HAP-1 (cell line): ENCODE results near the gene CTAG1B.
"Not testable (repeated sequence)": the region's sequence is repeated elsewhere in the genome, so short reads cannot be mapped to it uniquely, and the experiment has no call there.

ENCODE experiments used
- DNase-seq, 2 experiments: peaks; one replicate each; pipeline ENCODE4 v3.0.0-alpha.2; 2016 to 2020; ENCODE audit warnings: low spot score in 2 of 2
- H3K27me3 ChIP-seq: fragments of 250-450 bp; sonication (Bioruptor Pico); 2 replicates; pipeline ENCODE4 v1.5.1; 2020; ENCODE audit warnings: low read depth, mild to moderate bottlenecking, moderate library complexity
- H3K36me3 ChIP-seq: fragments of 250-450 bp; sonication (Bioruptor Pico); replicated peaks from 2 replicates; pipeline ENCODE4 v1.5.1; 2020; ENCODE audit warnings: mild to moderate bottlenecking
- H3K4me1 ChIP-seq: fragments of 250-450 bp; sonication (Bioruptor Pico); 2 replicates; pipeline ENCODE4 v1.5.1; 2020; ENCODE audit warnings: mild to moderate bottlenecking
- H3K4me3 ChIP-seq: fragments of 250-450 bp; sonication (Bioruptor Pico); 2 replicates; pipeline ENCODE4 v1.5.1; 2020; ENCODE audit warnings: mild to moderate bottlenecking, moderate library complexity
- H3K9me3 ChIP-seq: fragments of 250-450 bp; sonication (Bioruptor Pico); 2 replicates; pipeline ENCODE4 v1.5.1; 2020; ENCODE audit warnings: mild to moderate bottlenecking, moderate library complexity
- in situ Hi-C: fragments of 300-500 bp; cut with MboI; formaldehyde crosslinking; loops from 3 replicates; pipeline ENCODE4 v1.14.3; 2020; ENCODE audit warnings: low sequenced_read_pairs, inconsistent platforms, mixed read lengths

The CTAG1B gene

DNA sequence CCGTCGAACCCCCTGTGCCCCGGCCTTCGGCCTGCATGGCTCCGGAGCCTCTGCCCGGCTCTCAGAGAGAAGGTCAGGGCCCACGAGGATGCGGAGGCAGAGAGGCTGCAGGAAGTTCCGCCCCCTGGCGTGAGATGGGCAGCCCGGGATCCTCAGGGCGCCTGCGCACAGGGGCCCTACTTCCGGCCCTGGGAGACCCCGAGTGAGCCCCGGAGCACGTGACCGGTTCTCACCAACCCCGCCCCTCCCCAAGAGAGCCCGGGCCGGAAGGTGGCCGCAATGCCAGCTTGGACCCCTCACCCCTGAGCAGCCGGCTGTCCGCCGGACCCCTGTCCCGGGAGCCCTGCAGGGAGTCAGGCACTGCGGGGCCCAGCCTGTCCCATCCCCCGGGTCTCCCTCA, at the start of gene CTAG1B:
CTAG1B (minus strand) TSS at position 101 of the 400 bp plus-strand sequence; CDS start at position 37, 64 bp downstream.
- DNase-seq, H3K27me3 ChIP-seq, H3K9me3 ChIP-seq, H3K36me3 ChIP-seq, in situ Hi-C loops, H3K4me3 ChIP-seq, H3K4me1 ChIP-seq: not testable (repeated sequence)

DNA sequence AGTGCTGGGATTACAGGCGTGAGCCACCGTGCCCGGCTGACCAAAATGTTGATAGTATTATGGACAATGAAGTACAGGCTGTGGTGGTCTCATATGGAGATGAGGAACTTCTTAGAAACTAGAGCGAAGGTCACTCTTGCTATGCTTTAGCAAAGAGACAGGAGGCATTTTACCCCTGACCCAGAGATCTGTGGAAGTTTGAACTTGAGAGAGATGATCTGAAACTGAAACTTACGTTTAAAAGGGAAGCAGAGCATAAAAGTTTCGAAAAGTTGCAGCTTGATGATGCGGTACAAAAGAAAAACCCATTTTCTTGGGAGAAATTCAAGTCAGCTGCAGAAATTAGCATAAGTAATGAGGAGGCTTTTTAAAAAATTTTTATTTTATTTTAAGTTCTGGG, 42.8 kb upstream of the CTAG1B start:
- in situ Hi-C loops = no loop called here
- Histone ChIP-seq H3K36me3 (no peaks in the 10 kb centered on the region), H3K4me3 (no peak overlapping the region), H3K27me3 (peaks cover 5% of the 10 kb centered on the region; the same call in 1 of the 2 replicates), H3K4me1 (no peaks in the 10 kb centered on the region), H3K9me3 (no peaks in the 10 kb centered on the region)
- DNase-seq = no peak

DNA sequence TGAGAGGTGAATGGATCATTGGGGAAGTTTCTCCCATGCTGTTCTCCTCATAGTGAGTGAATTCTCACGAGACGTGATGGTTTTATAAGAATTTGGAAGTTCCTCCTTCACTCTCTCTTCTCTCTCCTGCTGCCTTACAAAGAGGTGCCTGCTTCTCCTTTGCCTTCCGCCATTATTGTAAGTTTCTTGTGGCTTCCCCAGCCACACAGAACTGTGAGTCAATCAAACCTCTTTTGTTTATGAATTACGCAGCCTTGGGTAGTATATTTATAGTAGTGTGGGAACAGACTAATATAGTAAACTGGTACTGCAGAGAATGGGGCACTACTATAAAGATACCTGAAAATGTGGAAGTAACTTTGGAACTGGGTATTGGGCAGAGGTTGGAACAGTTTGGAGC, 42.1 kb upstream of the CTAG1B start:
- no peak for DNase-seq
- Histone ChIP-seq H3K9me3 (no peaks in the 10 kb centered on the region), H3K27me3 (peaks cover 5% of the 10 kb centered on the region; the same call in 1 of the 2 replicates), H3K4me1 (no peaks in the 10 kb centered on the region), H3K36me3 (no peaks in the 10 kb centered on the region), H3K4me3 (no peak overlapping the region)
- in situ Hi-C loops = no loop called here

DNA sequence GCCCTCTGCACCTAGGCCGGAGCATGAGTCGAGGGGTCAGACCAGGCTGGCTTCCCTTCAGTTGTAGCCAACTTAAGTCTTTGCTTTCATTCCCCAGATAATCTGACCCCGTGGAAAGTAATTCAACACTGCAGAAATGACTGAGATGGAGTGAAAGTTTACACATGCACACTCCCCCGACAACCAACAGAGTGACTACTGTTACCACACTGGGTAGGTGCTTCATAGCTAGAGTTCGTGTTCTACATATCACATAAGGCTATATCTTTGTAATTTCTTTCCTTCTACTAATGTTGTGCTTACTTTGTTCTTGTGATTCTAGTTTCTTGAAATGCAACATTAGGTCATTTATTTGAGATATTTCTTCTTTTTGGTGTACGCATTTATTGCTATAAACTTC, 41.5 kb upstream of the CTAG1B start:
- in situ Hi-C loops = no loop called here
- DNase-seq = no peak

DNA sequence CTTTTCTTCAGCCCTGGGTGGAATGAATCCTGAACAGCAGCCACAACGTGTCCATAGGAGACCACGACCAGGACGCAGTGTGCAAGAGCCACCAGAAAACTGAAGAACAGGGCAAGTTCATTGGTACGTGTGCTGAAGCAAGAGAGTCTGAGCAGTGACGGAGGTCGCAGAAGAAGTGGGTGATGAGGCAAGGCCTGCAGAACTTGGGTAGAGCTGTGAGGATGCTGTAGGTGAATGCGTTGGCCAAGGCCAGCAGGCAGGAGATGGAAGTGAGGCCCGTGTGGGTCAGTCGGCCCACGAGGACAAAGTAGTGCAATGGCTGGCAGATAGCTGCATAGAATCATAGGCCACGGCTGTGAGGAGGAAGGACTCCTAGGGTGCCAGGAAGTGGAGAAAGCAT, 39.9 kb upstream of the CTAG1B start:
- H3K9me3 ChIP-seq = no peaks in the 10 kb centered on the region
- DNase-seq = no peak
- no peak overlapping the region for H3K4me3 ChIP-seq
- H3K4me1 ChIP-seq = no peaks in the 10 kb centered on the region
- H3K27me3 ChIP-seq = peaks cover 5% of the 10 kb centered on the region; the same call in 1 of the 2 replicates
- no peaks in the 10 kb centered on the region for H3K36me3 ChIP-seq
- in situ Hi-C loops = no loop called here

More for the DNA sequence above, 41.5 kb upstream of the CTAG1B start:
- no peaks in the 10 kb centered on the region for H3K9me3 ChIP-seq
- no peaks in the 10 kb centered on the region for H3K4me1 ChIP-seq
- H3K27me3 ChIP-seq = peaks cover 5% of the 10 kb centered on the region; the same call in 1 of the 2 replicates
- H3K4me3 ChIP-seq = no peak overlapping the region
- H3K36me3 ChIP-seq = no peaks in the 10 kb centered on the region

DNA sequence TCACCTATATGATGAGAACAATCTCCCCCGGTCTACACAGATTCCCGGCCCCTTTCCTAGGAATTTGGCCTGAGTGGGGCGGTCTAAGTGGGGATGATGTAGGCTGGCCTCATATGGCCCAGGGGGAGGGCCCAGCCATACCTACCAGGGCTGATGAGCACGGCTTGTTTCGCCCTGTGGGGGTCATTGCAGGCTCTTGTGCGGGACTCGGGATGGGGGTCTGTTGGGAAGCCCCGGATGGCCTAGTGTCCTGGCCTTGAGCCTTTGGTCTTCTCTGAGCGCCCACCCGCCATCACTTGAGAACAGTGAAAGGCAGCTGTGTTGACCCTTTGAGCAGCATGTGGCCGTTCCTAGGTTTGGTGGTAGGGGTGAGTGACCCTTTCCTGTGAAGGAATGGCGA, 39.1 kb upstream of the CTAG1B start:
- Histone ChIP-seq H3K4me1 (no peaks in the 10 kb centered on the region), H3K4me3 (no peak overlapping the region), H3K9me3 (no peaks in the 10 kb centered on the region), H3K27me3 (no peaks in the 10 kb centered on the region), H3K36me3 (no peaks in the 10 kb centered on the region)
- DNase-seq = no peak
- in situ Hi-C loops = no loop called here

DNA sequence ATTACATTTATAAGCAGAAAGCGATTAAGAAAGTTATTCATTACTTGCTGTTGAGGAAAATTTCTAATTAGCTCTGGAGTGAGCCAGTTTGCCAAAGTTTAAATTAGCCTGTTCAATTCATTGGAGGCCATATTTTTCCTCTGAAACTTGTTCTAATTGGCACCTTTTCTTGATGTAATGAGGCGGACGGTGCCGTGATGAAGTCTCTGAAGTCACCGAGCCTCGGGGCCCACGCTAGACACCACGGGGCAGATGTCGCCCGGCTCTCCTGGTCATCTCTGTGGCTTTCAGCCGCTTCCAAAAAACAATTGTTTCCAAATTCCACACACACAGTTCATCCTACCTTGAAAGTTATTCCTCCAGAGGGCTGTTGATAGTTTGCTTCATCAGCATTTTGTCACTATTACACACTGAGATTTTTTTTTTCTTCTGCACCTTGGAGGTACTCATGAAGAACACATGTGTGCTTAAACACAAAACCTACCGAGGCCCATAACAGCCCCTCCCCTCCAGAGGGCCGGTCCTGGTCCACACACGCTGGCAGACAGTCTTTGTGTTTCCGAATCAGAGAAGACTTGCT, 38.2 kb upstream of the CTAG1B start:
- Histone ChIP-seq H3K4me3 (no peak overlapping the region), H3K4me1 (no peaks in the 10 kb centered on the region), H3K36me3 (no peaks in the 10 kb centered on the region), H3K27me3 (no peaks in the 10 kb centered on the region), H3K9me3 (no peaks in the 10 kb centered on the region)
- no peak for DNase-seq
- in situ Hi-C loops = no loop called here

DNA sequence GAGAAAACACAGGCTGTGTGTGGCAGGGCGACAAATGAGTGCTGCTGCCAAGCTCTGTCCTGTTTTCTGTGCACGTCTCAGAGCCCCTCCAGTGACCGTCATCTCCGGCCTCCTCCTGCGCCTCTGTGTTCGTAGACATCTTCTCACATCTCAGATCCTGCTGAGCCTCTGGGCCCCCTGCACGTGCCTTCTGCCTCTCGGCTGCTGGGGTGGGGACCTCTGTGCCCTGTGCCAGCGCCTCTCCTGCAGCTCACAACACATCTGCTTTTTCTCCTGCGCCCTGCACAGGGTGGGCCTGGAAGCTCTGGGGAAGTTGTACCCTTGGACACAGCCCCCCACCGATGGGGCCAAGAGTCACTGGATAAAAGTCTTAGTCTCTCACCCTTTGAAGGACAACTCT, 36.7 kb upstream of the CTAG1B start:
- DNase-seq = no peak
- no peaks in the 10 kb centered on the region for H3K9me3 ChIP-seq
- in situ Hi-C loops = no loop called here
- H3K4me3 ChIP-seq = no peak overlapping the region
- H3K4me1 ChIP-seq = no peaks in the 10 kb centered on the region
- H3K27me3 ChIP-seq = no peaks in the 10 kb centered on the region
- H3K36me3 ChIP-seq = no peaks in the 10 kb centered on the region

DNA sequence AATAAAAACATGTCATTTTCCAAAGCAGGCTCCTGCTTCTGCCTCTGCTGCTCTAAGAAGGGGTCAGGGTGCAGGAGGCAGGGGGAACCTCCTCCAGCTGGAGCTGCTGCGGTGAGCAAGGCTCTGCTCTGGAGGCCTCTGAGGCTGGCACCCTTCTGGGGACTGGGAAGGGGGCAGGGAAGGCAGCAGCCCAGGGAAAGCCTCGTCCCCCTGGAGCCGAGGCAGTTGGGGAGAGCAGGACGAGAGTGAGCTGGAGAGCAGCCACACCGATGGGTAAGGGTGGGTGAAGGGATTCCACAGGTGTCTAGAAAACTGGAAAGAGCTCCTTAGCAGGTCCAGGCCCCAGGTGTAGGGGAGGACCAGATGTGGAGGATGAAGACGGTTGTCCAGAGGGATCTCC, 36.3 kb upstream of the CTAG1B start:
- in situ Hi-C loops = no loop called here
- no peak for DNase-seq
- Histone ChIP-seq H3K4me1 (no peaks in the 10 kb centered on the region), H3K9me3 (no peaks in the 10 kb centered on the region), H3K36me3 (no peaks in the 10 kb centered on the region), H3K27me3 (no peaks in the 10 kb centered on the region), H3K4me3 (no peak overlapping the region)

DNA sequence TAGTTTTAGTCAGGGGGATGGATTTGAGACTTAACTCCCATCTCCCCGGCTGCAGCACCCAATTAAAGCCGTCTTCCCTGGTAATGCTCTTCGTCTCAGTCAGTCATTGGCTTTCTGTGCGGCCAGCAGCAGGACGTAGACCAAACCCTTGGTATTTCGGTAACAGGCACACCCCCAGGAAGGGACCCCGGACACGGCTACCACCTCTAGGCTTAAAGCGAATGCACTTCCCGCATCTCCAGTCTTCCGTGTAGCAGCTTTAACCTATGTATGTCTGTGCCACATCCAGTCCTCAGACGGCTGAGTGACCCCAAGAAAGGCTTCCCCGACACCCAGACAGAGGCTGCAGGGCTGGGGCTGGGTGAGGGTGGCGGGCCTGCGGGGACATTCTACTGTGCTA, 35.8 kb upstream of the CTAG1B start:
- in situ Hi-C loops = no loop called here
- H3K4me3 ChIP-seq = no peak overlapping the region
- no peaks in the 10 kb centered on the region for H3K9me3 ChIP-seq
- no peak for DNase-seq
- no peaks in the 10 kb centered on the region for H3K27me3 ChIP-seq
- H3K36me3 ChIP-seq = no peaks in the 10 kb centered on the region
- H3K4me1 ChIP-seq = no peaks in the 10 kb centered on the region

DNA sequence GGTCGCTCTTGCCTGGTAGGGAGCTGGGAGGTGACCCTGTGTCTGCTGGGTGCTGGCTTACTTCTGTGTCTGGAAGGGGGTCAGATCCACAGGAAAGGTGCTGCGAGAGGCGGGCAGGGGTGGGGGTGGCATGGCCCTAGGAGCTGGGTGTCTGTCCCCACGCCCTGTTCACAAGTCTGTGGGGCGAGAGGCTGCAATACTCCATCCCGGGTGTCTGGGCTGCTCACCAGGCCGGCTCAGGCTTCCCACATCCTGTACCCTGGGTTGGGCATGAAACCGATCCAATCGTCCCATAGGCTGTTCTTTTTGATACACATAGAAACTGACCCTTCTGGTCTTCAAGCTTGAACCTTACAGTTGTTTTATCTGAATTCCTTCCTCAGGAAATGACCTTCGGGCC, 35.3 kb upstream of the CTAG1B start:
- no peaks in the 10 kb centered on the region for H3K9me3 ChIP-seq
- in situ Hi-C loops = no loop called here
- H3K36me3 ChIP-seq = no peaks in the 10 kb centered on the region
- H3K4me3 ChIP-seq = no peak overlapping the region
- no peaks in the 10 kb centered on the region for H3K27me3 ChIP-seq
- no peak for DNase-seq
- H3K4me1 ChIP-seq = no peaks in the 10 kb centered on the region

DNA sequence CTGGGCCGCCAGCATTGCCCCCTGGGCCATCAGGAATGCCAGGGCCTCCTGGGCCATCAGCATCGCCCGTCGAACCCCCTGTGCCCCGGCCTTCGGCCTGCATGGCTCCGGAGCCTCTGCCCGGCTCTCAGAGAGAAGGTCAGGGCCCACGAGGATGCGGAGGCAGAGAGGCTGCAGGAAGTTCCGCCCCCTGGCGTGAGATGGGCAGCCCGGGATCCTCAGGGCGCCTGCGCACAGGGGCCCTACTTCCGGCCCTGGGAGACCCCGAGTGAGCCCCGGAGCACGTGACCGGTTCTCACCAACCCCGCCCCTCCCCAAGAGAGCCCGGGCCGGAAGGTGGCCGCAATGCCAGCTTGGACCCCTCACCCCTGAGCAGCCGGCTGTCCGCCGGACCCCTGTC, 34.3 kb upstream of the CTAG1B start, which contains the start of gene CTAG2:
CTAG2 (minus strand) TSS at position 167 of the 400 bp plus-strand sequence; CDS start at position 103, 64 bp downstream.
- in situ Hi-C loops, H3K36me3 ChIP-seq, H3K27me3 ChIP-seq, H3K4me1 ChIP-seq, H3K4me3 ChIP-seq, DNase-seq, H3K9me3 ChIP-seq: not testable (repeated sequence)

DNA sequence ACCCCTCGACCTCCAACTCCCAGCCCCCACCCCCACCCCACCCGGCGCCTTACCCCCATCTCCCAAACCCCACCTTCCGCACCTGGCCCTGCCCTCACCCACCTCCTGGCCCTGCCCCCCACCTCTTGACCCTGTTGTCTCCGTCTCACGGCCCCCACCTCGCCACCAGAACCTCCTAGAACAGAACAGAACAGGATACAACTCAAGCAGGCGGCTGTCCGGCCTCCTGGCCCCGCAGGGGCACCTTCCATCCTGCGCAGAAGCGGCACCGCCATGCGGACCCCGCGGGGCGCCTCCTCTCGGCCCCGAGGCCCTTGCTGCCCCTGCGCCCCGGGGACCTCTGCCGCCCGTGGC, 33.9 kb upstream of the CTAG1B start:
- no peak overlapping the region for H3K4me3 ChIP-seq
- in situ Hi-C loops = no loop called here
- no peaks in the 10 kb centered on the region for H3K4me1 ChIP-seq
- no peaks in the 10 kb centered on the region for H3K27me3 ChIP-seq
- no peak for DNase-seq
- H3K9me3 ChIP-seq = no peaks in the 10 kb centered on the region
- no peaks in the 10 kb centered on the region for H3K36me3 ChIP-seq

DNA sequence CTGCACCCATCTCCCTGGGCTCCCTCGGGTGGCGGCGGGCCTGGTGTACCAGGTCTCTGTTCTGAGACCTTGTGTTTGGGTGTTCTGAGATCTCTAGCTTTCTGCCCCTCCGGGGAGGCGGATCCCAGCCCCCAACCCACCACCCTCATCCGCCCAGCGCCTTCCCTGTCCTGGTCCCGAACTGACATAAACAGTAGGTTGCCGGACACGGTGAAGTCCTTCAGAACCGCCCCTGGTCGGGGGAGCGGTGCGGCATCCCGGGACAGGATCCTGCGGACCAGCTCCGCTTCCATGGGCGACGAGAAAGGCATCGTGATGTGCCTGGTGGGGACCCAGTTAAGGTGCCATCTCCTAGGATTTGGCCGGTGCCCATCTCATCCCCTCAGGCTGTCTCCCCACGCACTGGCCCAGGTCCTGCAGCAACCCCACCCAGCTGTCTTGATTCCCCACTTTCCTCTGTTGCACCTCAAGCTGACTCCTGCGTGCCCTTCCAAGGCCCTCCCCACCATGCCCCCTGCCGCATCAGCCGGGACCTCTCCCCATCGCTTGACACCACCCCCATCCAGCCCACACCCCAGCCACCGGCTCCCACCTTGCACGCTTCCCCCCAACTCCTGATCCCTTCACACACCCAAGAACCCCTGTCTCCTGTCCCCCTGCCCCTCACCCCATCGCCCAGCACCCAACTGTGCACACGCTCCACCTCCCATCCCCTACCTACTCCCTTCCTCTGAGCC, 33.4 kb upstream of the CTAG1B start:
- Histone ChIP-seq H3K9me3 (no peaks in the 10 kb centered on the region), H3K4me1 (no peaks in the 10 kb centered on the region), H3K36me3 (no peaks in the 10 kb centered on the region), H3K4me3 (no peak overlapping the region), H3K27me3 (no peaks in the 10 kb centered on the region)
- no peak for DNase-seq
- in situ Hi-C loops = no loop called here

DNA sequence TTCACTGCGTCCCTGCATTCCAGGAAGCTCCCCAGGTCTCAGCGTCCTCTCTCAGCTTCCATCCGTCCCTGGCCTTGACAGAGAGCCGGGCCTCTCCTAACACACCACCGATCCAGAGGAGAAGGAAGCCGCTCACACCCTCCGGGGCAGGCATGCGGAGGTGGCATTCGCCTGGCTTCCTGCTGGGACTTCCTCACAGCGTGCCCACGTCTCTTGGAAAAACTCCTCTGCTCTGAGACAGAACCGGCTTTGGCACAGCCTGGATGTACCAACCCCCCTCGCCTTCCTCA, 31.1 kb upstream of the CTAG1B start:
- in situ Hi-C loops = no loop called here
- H3K4me3 ChIP-seq = no peak overlapping the region
- DNase-seq = no peak

More for the DNA sequence above, 31.1 kb upstream of the CTAG1B start:
- Histone ChIP-seq H3K36me3 (no peaks in the 10 kb centered on the region), H3K27me3 (no peaks in the 10 kb centered on the region), H3K9me3 (no peaks in the 10 kb centered on the region), H3K4me1 (no peaks in the 10 kb centered on the region)
